ENCODE measurements around the gene GUCA1C.

Gene GUCA1C

DNA sequence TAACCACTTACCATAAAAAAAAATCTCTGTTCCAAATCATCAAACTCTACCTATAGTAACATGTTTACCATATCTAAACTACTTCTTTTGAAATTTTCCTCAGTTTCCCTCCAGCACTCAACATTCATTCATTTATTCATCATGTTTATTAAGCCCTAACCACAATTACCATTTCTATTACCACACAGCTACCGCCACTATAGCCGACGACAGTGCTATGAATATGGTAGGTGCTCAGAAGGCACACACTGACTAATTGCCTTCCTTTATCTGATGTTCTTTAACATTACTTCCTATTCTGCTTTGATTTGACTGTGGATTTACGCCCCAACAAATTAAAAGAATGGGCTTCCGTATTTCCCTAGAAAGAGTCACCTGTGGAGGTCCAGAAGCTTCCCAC, 43.9 kb downstream of the GUCA1C start:
- Histone ChIP-seq H3K4me1 (ENCODE audit: control insufficient read depth in 2 of 2, insufficient read depth in 2 of 2, low read length in 2 of 2) (no peaks in the 10 kb centered on the region), H3K9me3 (ENCODE audit: control insufficient read depth in 2 of 2, low read length in 2 of 2) (no peaks in the 10 kb centered on the region), H3K36me3 (ENCODE audit: control insufficient read depth in 2 of 2, insufficient read depth in 2 of 2, low read length in 2 of 2) (no peaks in the 10 kb centered on the region), H3K27me3 (ENCODE audit: control insufficient read depth in 2 of 2, insufficient read depth in 2 of 2, low read length in 2 of 2) (no peaks in the 10 kb centered on the region), H3K4me3 (ENCODE audit: low read length in 2 of 2) (no peak overlapping the region), H3K27ac (ENCODE audit: low read depth in 2 of 2, low read length in 2 of 2) (no peak overlapping the region), H3K9ac (ENCODE audit: low read depth in 1 of 2, low read length in 2 of 2) (no peak overlapping the region)

DNA sequence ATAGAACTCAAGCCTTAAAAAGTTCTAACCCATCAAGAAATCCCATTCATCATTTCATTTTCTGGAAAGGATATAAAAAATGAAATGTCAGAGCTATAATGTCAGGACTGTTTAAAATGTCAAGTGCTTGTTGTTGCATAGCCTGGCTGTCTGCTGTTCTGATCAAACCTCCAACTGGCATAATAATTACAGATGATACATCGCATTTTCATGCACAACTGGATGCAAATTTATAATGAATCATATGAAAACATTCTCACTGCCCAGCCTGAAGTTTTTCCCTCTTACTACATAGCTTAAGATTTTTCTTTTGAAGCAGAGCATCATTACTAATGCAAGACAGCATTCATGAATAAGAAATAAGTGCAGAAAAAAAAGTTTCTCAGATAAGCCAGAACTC, 46.5 kb downstream of the GUCA1C start:
- Histone ChIP-seq H3K4me1 (ENCODE audit: control insufficient read depth in 2 of 2, insufficient read depth in 2 of 2, low read length in 2 of 2) (no peaks in the 10 kb centered on the region), H3K36me3 (ENCODE audit: control insufficient read depth in 2 of 2, insufficient read depth in 2 of 2, low read length in 2 of 2) (no peaks in the 10 kb centered on the region), H3K27ac (ENCODE audit: low read depth in 2 of 2, low read length in 2 of 2) (no peak overlapping the region), H3K9me3 (ENCODE audit: control insufficient read depth in 2 of 2, low read length in 2 of 2) (no peaks in the 10 kb centered on the region), H3K9ac (ENCODE audit: low read depth in 1 of 2, low read length in 2 of 2) (no peak overlapping the region), H3K4me3 (ENCODE audit: low read length in 2 of 2) (no peak overlapping the region), H3K27me3 (ENCODE audit: control insufficient read depth in 2 of 2, insufficient read depth in 2 of 2, low read length in 2 of 2) (no peaks in the 10 kb centered on the region)

DNA sequence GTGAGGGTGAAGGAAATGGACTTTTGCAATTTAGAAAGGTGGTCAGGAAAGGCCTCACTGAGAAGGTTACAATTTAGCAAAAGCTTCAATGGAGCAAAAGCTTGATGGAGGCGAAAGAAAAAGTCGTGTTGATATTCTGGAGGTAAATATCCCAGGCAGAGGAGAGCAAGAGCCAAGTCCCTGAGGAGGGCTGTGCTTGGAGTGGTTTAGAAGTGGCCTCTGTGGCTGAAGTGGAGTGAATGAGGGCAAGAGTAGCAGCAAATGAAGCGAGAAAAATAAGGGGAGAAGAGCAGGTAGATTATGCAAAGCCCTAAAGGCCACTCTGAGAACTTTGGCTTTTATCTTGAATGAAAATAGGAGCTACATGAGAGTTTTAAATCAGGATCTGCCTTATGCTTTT, 54.1 kb downstream of the GUCA1C start:
- H3K27me3 ChIP-seq (ENCODE audit: control insufficient read depth in 2 of 2, insufficient read depth in 2 of 2, low read length in 2 of 2), result no peaks in the 10 kb centered on the region
- no peaks in the 10 kb centered on the region for H3K9me3 ChIP-seq (ENCODE audit: control insufficient read depth in 2 of 2, low read length in 2 of 2)
- no peak overlapping the region for H3K27ac ChIP-seq (ENCODE audit: low read depth in 2 of 2, low read length in 2 of 2)
- no peaks in the 10 kb centered on the region for H3K36me3 ChIP-seq (ENCODE audit: control insufficient read depth in 2 of 2, insufficient read depth in 2 of 2, low read length in 2 of 2)
- H3K9ac ChIP-seq (ENCODE audit: low read depth in 1 of 2, low read length in 2 of 2), result no peak overlapping the region
- H3K4me3 ChIP-seq (ENCODE audit: low read length in 2 of 2), result no peak overlapping the region
- no peaks in the 10 kb centered on the region for H3K4me1 ChIP-seq (ENCODE audit: control insufficient read depth in 2 of 2, insufficient read depth in 2 of 2, low read length in 2 of 2)

DNA sequence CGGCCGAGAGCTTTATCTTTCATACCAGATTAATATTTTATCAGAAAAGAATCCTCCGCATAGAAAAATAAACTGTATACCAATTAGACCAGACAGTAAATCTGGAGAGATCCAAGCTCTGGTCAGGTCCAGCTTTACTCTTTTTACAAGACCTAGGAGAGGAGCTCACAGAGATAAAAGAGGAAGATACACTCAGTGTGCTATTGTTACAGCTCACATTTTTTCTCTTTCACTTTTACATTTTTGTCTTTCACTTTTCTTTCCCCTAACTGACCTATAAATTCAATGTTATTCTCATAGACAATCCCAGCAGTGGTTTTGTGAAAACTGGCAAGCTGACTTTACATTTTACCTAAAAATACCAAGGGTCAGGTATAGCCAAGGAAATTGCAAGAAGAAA, 55.8 kb downstream of the GUCA1C start:
- no peaks in the 10 kb centered on the region for H3K9me3 ChIP-seq (ENCODE audit: control insufficient read depth in 2 of 2, low read length in 2 of 2)
- H3K27ac ChIP-seq (ENCODE audit: low read depth in 2 of 2, low read length in 2 of 2), result no peak overlapping the region
- no peak overlapping the region for H3K9ac ChIP-seq (ENCODE audit: low read depth in 1 of 2, low read length in 2 of 2)
- no peaks in the 10 kb centered on the region for H3K36me3 ChIP-seq (ENCODE audit: control insufficient read depth in 2 of 2, insufficient read depth in 2 of 2, low read length in 2 of 2)
- no peaks in the 10 kb centered on the region for H3K4me1 ChIP-seq (ENCODE audit: control insufficient read depth in 2 of 2, insufficient read depth in 2 of 2, low read length in 2 of 2)
- H3K27me3 ChIP-seq (ENCODE audit: control insufficient read depth in 2 of 2, insufficient read depth in 2 of 2, low read length in 2 of 2), result no peaks in the 10 kb centered on the region
- no peak overlapping the region for H3K4me3 ChIP-seq (ENCODE audit: low read length in 2 of 2)

DNA sequence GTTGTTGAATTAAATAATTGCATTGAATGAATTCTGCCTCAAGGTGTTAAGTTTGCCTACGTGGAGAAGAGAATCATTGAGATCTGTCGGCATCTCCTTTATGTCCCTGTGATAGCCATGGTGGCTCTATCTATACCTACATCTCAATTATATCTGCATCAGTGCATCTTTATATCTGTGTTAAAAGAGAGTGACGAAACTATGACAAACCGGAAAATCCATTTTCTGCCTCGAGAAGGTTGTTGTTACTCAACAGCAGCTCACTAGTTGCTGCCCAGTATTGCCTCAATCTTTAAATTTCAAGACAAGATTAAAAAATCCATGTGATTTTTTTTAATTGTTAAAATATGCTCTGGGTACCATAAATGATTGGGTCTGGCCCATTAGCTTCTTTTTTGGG, 58.7 kb downstream of the GUCA1C start:
- Histone ChIP-seq H3K36me3 (ENCODE audit: control insufficient read depth in 2 of 2, insufficient read depth in 2 of 2, low read length in 2 of 2) (no peaks in the 10 kb centered on the region), H3K4me1 (ENCODE audit: control insufficient read depth in 2 of 2, insufficient read depth in 2 of 2, low read length in 2 of 2) (no peaks in the 10 kb centered on the region), H3K27me3 (ENCODE audit: control insufficient read depth in 2 of 2, insufficient read depth in 2 of 2, low read length in 2 of 2) (no peaks in the 10 kb centered on the region), H3K4me3 (ENCODE audit: low read length in 2 of 2) (no peak overlapping the region), H3K9ac (ENCODE audit: low read depth in 1 of 2, low read length in 2 of 2) (no peak overlapping the region), H3K9me3 (ENCODE audit: control insufficient read depth in 2 of 2, low read length in 2 of 2) (no peaks in the 10 kb centered on the region), H3K27ac (ENCODE audit: low read depth in 2 of 2, low read length in 2 of 2) (no peak overlapping the region)

DNA sequence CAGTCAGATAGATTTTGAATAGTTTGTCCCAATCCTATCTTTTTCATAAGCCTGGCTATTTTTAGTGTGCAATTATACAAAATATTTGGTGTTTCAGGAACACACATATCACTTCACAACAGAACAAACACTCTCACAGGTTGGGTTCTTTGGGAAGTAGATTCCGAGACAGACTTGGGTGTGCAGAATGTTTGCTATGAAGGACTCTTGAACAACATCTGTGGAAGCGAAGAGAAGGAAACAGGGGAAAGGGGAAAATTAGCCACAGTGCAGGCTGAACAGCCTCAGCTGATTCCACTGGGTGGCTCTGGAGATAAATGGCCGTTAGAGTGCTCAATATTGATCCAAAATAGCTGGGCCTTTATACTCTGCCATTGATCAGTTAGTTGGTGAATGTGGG, 61.8 kb downstream of the GUCA1C start:
- Histone ChIP-seq H3K4me3 (ENCODE audit: low read length in 2 of 2) (no peak overlapping the region), H3K9ac (ENCODE audit: low read depth in 1 of 2, low read length in 2 of 2) (no peak overlapping the region), H3K36me3 (ENCODE audit: control insufficient read depth in 2 of 2, insufficient read depth in 2 of 2, low read length in 2 of 2) (no peaks in the 10 kb centered on the region), H3K9me3 (ENCODE audit: control insufficient read depth in 2 of 2, low read length in 2 of 2) (no peaks in the 10 kb centered on the region), H3K4me1 (ENCODE audit: control insufficient read depth in 2 of 2, insufficient read depth in 2 of 2, low read length in 2 of 2) (no peaks in the 10 kb centered on the region), H3K27me3 (ENCODE audit: control insufficient read depth in 2 of 2, insufficient read depth in 2 of 2, low read length in 2 of 2) (no peaks in the 10 kb centered on the region), H3K27ac (ENCODE audit: low read depth in 2 of 2, low read length in 2 of 2) (no peak overlapping the region)

DNA sequence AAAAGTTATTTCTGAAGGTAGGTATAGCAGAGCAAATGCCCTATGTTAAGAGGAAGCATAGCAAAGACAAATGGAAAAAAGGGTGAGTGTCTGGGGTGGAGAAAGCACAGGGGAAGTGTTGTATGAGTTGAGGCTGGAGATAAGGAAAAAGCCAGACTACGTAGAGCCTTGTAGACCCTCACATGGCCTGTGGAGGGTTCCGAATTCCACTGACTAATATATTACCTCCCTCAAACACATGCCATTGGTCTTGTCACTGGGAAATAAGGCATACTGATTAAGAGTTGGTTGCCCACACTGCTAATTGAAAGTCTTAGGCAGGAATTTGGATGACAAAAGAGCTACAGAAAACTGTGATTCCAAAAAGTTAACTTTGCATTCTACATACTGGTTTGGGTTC, 65.9 kb downstream of the GUCA1C start:
- Histone ChIP-seq H3K36me3 (ENCODE audit: control insufficient read depth in 2 of 2, insufficient read depth in 2 of 2, low read length in 2 of 2) (no peaks in the 10 kb centered on the region), H3K27me3 (ENCODE audit: control insufficient read depth in 2 of 2, insufficient read depth in 2 of 2, low read length in 2 of 2) (no peaks in the 10 kb centered on the region), H3K9ac (ENCODE audit: low read depth in 1 of 2, low read length in 2 of 2) (no peak overlapping the region), H3K27ac (ENCODE audit: low read depth in 2 of 2, low read length in 2 of 2) (no peak overlapping the region), H3K4me1 (ENCODE audit: control insufficient read depth in 2 of 2, insufficient read depth in 2 of 2, low read length in 2 of 2) (no peaks in the 10 kb centered on the region), H3K4me3 (ENCODE audit: low read length in 2 of 2) (no peak overlapping the region), H3K9me3 (ENCODE audit: control insufficient read depth in 2 of 2, low read length in 2 of 2) (no peaks in the 10 kb centered on the region)

DNA sequence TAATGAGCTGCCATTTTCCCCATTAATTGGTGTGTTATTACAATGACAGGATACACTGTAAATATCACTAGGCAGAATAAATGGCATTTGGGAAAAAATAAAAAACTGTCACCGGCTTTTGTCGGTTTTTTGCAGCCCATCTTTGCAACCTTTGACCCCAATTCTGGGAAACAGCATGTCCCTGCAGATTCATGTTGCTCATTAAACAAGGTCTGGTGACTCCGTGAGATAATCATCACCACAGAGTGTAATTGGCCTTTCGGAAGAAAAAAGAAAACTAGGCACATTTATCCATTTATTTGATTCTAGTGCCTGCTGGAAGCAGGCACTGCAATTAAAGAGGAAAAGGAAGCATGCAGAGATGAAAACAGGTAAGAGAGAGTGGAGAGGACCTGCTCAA, 66.6 kb downstream of the GUCA1C start:
- Histone ChIP-seq H3K9ac (ENCODE audit: low read depth in 1 of 2, low read length in 2 of 2) (no peak overlapping the region), H3K27me3 (ENCODE audit: control insufficient read depth in 2 of 2, insufficient read depth in 2 of 2, low read length in 2 of 2) (no peaks in the 10 kb centered on the region), H3K27ac (ENCODE audit: low read depth in 2 of 2, low read length in 2 of 2) (no peak overlapping the region), H3K9me3 (ENCODE audit: control insufficient read depth in 2 of 2, low read length in 2 of 2) (no peaks in the 10 kb centered on the region), H3K4me3 (ENCODE audit: low read length in 2 of 2) (no peak overlapping the region), H3K36me3 (ENCODE audit: control insufficient read depth in 2 of 2, insufficient read depth in 2 of 2, low read length in 2 of 2) (no peaks in the 10 kb centered on the region), H3K4me1 (ENCODE audit: control insufficient read depth in 2 of 2, insufficient read depth in 2 of 2, low read length in 2 of 2) (no peaks in the 10 kb centered on the region)

DNA sequence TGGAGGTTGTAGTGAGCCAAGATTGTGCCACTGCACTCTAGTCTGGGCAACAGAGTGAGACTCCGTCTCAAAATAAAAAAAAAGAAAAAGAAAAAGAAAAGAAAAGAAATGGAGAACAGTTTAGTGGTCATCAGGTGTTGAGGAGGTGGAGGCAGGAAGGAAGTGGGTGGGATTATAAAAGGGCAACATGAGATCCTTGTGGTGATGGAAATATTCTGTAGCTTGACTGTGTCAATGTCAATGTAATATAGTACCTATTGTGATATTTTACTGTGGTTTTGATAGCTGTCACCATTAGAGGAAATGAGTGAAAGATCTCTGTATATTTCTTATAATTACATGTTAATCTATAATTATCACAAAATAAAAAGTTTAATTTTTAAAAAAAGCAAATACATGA, 70.3 kb downstream of the GUCA1C start:
- Histone ChIP-seq H3K9me3 (ENCODE audit: control insufficient read depth in 2 of 2, low read length in 2 of 2) (no peaks in the 10 kb centered on the region), H3K4me1 (ENCODE audit: control insufficient read depth in 2 of 2, insufficient read depth in 2 of 2, low read length in 2 of 2) (no peaks in the 10 kb centered on the region), H3K36me3 (ENCODE audit: control insufficient read depth in 2 of 2, insufficient read depth in 2 of 2, low read length in 2 of 2) (no peaks in the 10 kb centered on the region), H3K27ac (ENCODE audit: low read depth in 2 of 2, low read length in 2 of 2) (no peak overlapping the region), H3K27me3 (ENCODE audit: control insufficient read depth in 2 of 2, insufficient read depth in 2 of 2, low read length in 2 of 2) (no peaks in the 10 kb centered on the region), H3K9ac (ENCODE audit: low read depth in 1 of 2, low read length in 2 of 2) (no peak overlapping the region), H3K4me3 (ENCODE audit: low read length in 2 of 2) (no peak overlapping the region)

DNA sequence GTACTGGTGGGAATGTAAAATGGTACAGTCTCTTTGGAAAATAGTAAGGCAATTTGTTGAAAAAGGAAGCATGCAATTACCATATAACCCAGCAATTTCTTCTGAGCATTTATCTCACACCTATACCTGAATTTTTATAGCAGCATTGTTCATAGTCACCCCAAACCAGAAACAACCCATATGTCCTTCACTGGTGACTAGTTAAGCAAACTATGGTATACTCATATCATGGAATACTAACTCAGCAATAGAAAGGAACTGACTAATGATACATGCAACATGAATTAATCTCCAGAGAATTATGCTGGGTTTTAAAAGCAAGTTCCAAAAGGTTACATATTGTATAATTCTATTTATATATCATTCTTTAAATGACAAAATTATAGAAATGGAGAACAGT, 70.9 kb downstream of the GUCA1C start:
- H3K36me3 ChIP-seq (ENCODE audit: control insufficient read depth in 2 of 2, insufficient read depth in 2 of 2, low read length in 2 of 2), result no peaks in the 10 kb centered on the region
- no peaks in the 10 kb centered on the region for H3K9me3 ChIP-seq (ENCODE audit: control insufficient read depth in 2 of 2, low read length in 2 of 2)
- no peaks in the 10 kb centered on the region for H3K27me3 ChIP-seq (ENCODE audit: control insufficient read depth in 2 of 2, insufficient read depth in 2 of 2, low read length in 2 of 2)
- no peaks in the 10 kb centered on the region for H3K4me1 ChIP-seq (ENCODE audit: control insufficient read depth in 2 of 2, insufficient read depth in 2 of 2, low read length in 2 of 2)
- H3K4me3 ChIP-seq (ENCODE audit: low read length in 2 of 2), result no peak overlapping the region
- H3K27ac ChIP-seq (ENCODE audit: low read depth in 2 of 2, low read length in 2 of 2), result no peak overlapping the region
- H3K9ac ChIP-seq (ENCODE audit: low read depth in 1 of 2, low read length in 2 of 2), result no peak overlapping the region

DNA sequence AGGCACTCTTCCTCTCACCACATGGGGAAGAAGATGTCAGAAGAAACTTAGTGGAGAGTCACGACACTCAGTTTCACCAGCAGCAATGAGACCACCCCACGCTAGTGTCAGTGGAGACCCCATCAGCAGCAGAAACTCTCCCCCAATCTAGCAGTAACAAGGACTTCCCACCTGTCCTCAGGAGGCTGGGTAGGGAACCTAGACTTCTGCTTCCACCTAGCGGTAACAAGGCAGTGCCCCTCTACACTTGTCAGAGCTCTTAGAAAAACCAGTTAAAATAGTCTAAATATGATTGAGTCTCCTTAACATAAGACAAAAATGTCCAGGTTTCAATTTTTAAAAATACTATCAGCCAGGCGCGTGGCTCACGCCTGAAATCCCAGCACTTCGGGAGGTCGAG, 73.8 kb downstream of the GUCA1C start:
- Histone ChIP-seq H3K27ac (ENCODE audit: low read depth in 2 of 2, low read length in 2 of 2) (no peak overlapping the region), H3K36me3 (ENCODE audit: control insufficient read depth in 2 of 2, insufficient read depth in 2 of 2, low read length in 2 of 2) (no peaks in the 10 kb centered on the region), H3K4me1 (ENCODE audit: control insufficient read depth in 2 of 2, insufficient read depth in 2 of 2, low read length in 2 of 2) (no peaks in the 10 kb centered on the region), H3K4me3 (ENCODE audit: low read length in 2 of 2) (no peak overlapping the region), H3K9me3 (ENCODE audit: control insufficient read depth in 2 of 2, low read length in 2 of 2) (no peaks in the 10 kb centered on the region), H3K27me3 (ENCODE audit: control insufficient read depth in 2 of 2, insufficient read depth in 2 of 2, low read length in 2 of 2) (no peaks in the 10 kb centered on the region), H3K9ac (ENCODE audit: low read depth in 1 of 2, low read length in 2 of 2) (no peak overlapping the region)
